ENCODE results near the gene PRKAB1.

Gene PRKAB1

GRCh38 chr12:119694111-119694510 lies 26.2 kb downstream of the PRKAB1 start:
- no peak overlapping the region for H4K91ac ChIP-seq (ENCODE audit: low read length)
- H3K27me3 ChIP-seq (ENCODE audit: control insufficient read depth in 1 of 2, insufficient read depth in 1 of 2, low read length in 2 of 2): no peaks in the 10 kb centered on the region
- H2BK120ac ChIP-seq (ENCODE audit: low read depth, low read length): no peak overlapping the region
- H2AK5ac ChIP-seq (ENCODE audit: low read length, severe bottlenecking): no peak overlapping the region
- no peak for DNase-seq
- H4K8ac ChIP-seq (ENCODE audit: low read length): no peak overlapping the region
- no peak overlapping the region for H2AFZ ChIP-seq (ENCODE audit: low read depth, low read length)
- peak overlapping the region; percentile 25 to 32 for H3K14ac ChIP-seq (ENCODE audit: low read length in 2 of 2)
- H3K9ac ChIP-seq (ENCODE audit: low read length): no peak overlapping the region
- 92% methylated on average over 6 of the region's 6 CpGs for WGBS
- H3K27ac ChIP-seq (ENCODE audit: low read length, poor library complexity, severe bottlenecking): no peak overlapping the region
- H3K9me3 ChIP-seq (ENCODE audit: control insufficient read depth, low read length): no peaks in the 10 kb centered on the region
- no peaks in the 10 kb centered on the region for H3K4me1 ChIP-seq (ENCODE audit: control insufficient read depth, insufficient read depth, low read depth, low read length)
- H2BK12ac ChIP-seq (ENCODE audit: low read length in 2 of 2): peak overlapping the region; percentile 18 to 52
- no peak overlapping the region for H3K4me3 ChIP-seq (ENCODE audit: insufficient read depth in 1 of 2, low read depth in 1 of 2, low read length in 2 of 2)
- H3K36me3 ChIP-seq (ENCODE audit: control insufficient read depth in 1 of 2, insufficient read depth in 2 of 2, low read depth in 1 of 2, low read length in 2 of 2): peaks cover 12 to 18% of the 10 kb centered on the region in 2 experiments
- peaks cover 6% of the 10 kb centered on the region for H3K79me1 ChIP-seq (replicated peaks; ENCODE audit: low read length, poor library complexity, severe bottlenecking)
- peak overlapping the region in 1 of 2 experiments; percentile 42 for H3K18ac ChIP-seq (ENCODE audit: low read depth in 1 of 2, low read length in 2 of 2)
- no peak overlapping the region for H3K4ac ChIP-seq (ENCODE audit: low read depth in 1 of 2, low read length in 2 of 2)
- H3K4me2 ChIP-seq (ENCODE audit: low read length, poor library complexity, severe bottlenecking): no peak overlapping the region
- no peak overlapping the region for H2BK5ac ChIP-seq (ENCODE audit: low read depth, low read length, poor library complexity, severe bottlenecking)
- H3K23ac ChIP-seq (ENCODE audit: low read length in 2 of 2): no peak overlapping the region
- H2BK15ac ChIP-seq (ENCODE audit: low read depth, poor library complexity, severe bottlenecking): no peak overlapping the region

- Histone ChIP-seq H3K9ac (ENCODE audit: low read length) (no peak overlapping the region), H4K91ac (ENCODE audit: low read length) (no peak overlapping the region), H3K4ac (ENCODE audit: low read depth in 1 of 2, low read length in 2 of 2) (no peak overlapping the region), H2BK12ac (ENCODE audit: low read length in 2 of 2) (no peak overlapping the region), H3K79me1 (replicated peaks; ENCODE audit: low read length, poor library complexity, severe bottlenecking) (peaks cover 6% of the 10 kb centered on the region), H3K4me2 (ENCODE audit: low read length, poor library complexity, severe bottlenecking) (no peak overlapping the region), H2BK120ac (ENCODE audit: low read depth, low read length) (no peak overlapping the region), H3K36me3 (ENCODE audit: control insufficient read depth in 1 of 2, insufficient read depth in 2 of 2, low read depth in 1 of 2, low read length in 2 of 2) (peaks cover 11 to 27% of the 10 kb centered on the region in 2 experiments), H3K9me3 (ENCODE audit: control insufficient read depth, low read length) (no peaks in the 10 kb centered on the region), H3K27me3 (ENCODE audit: control insufficient read depth in 1 of 2, insufficient read depth in 1 of 2, low read length in 2 of 2) (no peaks in the 10 kb centered on the region), H2BK15ac (ENCODE audit: low read depth, poor library complexity, severe bottlenecking) (no peak overlapping the region), H3K14ac (ENCODE audit: low read length in 2 of 2) (no peak overlapping the region), H3K27ac (ENCODE audit: low read length, poor library complexity, severe bottlenecking) (no peak overlapping the region), H3K4me3 (ENCODE audit: insufficient read depth in 1 of 2, low read depth in 1 of 2, low read length in 2 of 2) (no peak overlapping the region), H2BK5ac (ENCODE audit: low read depth, low read length, poor library complexity, severe bottlenecking) (no peak overlapping the region), H2AK5ac (ENCODE audit: low read length, severe bottlenecking) (no peak overlapping the region), H3K23ac (ENCODE audit: low read length in 2 of 2) (no peak overlapping the region), H3K18ac (ENCODE audit: low read depth in 1 of 2, low read length in 2 of 2) (no peak overlapping the region), H2AFZ (ENCODE audit: low read depth, low read length) (no peak overlapping the region), H3K4me1 (ENCODE audit: control insufficient read depth, insufficient read depth, low read depth, low read length) (no peaks in the 10 kb centered on the region), H4K8ac (ENCODE audit: low read length) (no peak overlapping the region)
- 84% methylated on average over 4 of the region's 4 CpGs for WGBS
- DNase-seq: peak; percentile 36
These were observed 27.1 kb downstream of the PRKAB1 start for GRCh38 chr12:119695034-119695433.

GRCh38 chr12:119696943-119697342 lies 29.0 kb downstream of the PRKAB1 start:
- no peak overlapping the region for H2BK120ac ChIP-seq (ENCODE audit: low read depth, low read length)
- no peaks in the 10 kb centered on the region for H3K9me3 ChIP-seq (ENCODE audit: control insufficient read depth, low read length)
- no peak overlapping the region for H3K23ac ChIP-seq (ENCODE audit: low read length in 2 of 2)
- H2AFZ ChIP-seq (ENCODE audit: low read depth, low read length): no peak overlapping the region
- 85% methylated on average over 5 of the region's 5 CpGs for WGBS
- no peak overlapping the region for H3K18ac ChIP-seq (ENCODE audit: low read depth in 1 of 2, low read length in 2 of 2)
- H4K91ac ChIP-seq (ENCODE audit: low read length): peak overlapping the region; percentile 47
- H2BK15ac ChIP-seq (ENCODE audit: low read depth, poor library complexity, severe bottlenecking): no peak overlapping the region
- no peak overlapping the region for H3K4me2 ChIP-seq (ENCODE audit: low read length, poor library complexity, severe bottlenecking)
- H3K27me3 ChIP-seq (ENCODE audit: control insufficient read depth in 1 of 2, insufficient read depth in 1 of 2, low read length in 2 of 2): no peaks in the 10 kb centered on the region
- H3K4me1 ChIP-seq (ENCODE audit: control insufficient read depth, insufficient read depth, low read depth, low read length): no peaks in the 10 kb centered on the region
- no peak overlapping the region for H3K4me3 ChIP-seq (ENCODE audit: insufficient read depth in 1 of 2, low read depth in 1 of 2, low read length in 2 of 2)
- H2BK12ac ChIP-seq (ENCODE audit: low read length in 2 of 2): no peak overlapping the region
- no peak overlapping the region for H2BK5ac ChIP-seq (ENCODE audit: low read depth, low read length, poor library complexity, severe bottlenecking)
- no peak for DNase-seq
- H3K9ac ChIP-seq (ENCODE audit: low read length): no peak overlapping the region
- H3K27ac ChIP-seq (ENCODE audit: low read length, poor library complexity, severe bottlenecking): no peak overlapping the region
- H3K14ac ChIP-seq (ENCODE audit: low read length in 2 of 2): peak overlapping the region in 1 of 2 experiments; percentile 90
- peaks cover 6% of the 10 kb centered on the region for H3K79me1 ChIP-seq (replicated peaks; ENCODE audit: low read length, poor library complexity, severe bottlenecking)
- peaks cover 14 to 36% of the 10 kb centered on the region in 2 experiments for H3K36me3 ChIP-seq (ENCODE audit: control insufficient read depth in 1 of 2, insufficient read depth in 2 of 2, low read depth in 1 of 2, low read length in 2 of 2)
- H3K4ac ChIP-seq (ENCODE audit: low read depth in 1 of 2, low read length in 2 of 2): no peak overlapping the region
- no peak overlapping the region for H2AK5ac ChIP-seq (ENCODE audit: low read length, severe bottlenecking)
- H4K8ac ChIP-seq (ENCODE audit: low read length): no peak overlapping the region

- H3K9ac ChIP-seq (ENCODE audit: low read length): no peak overlapping the region
- peaks cover 5% of the 10 kb centered on the region for H3K79me1 ChIP-seq (replicated peaks; ENCODE audit: low read length, poor library complexity, severe bottlenecking)
- no peak overlapping the region for H2BK15ac ChIP-seq (ENCODE audit: low read depth, poor library complexity, severe bottlenecking)
- H3K23ac ChIP-seq (ENCODE audit: low read length in 2 of 2): no peak overlapping the region
- H3K27me3 ChIP-seq (ENCODE audit: control insufficient read depth in 1 of 2, insufficient read depth in 1 of 2, low read length in 2 of 2): no peaks in the 10 kb centered on the region
- H2BK120ac ChIP-seq (ENCODE audit: low read depth, low read length): no peak overlapping the region
- H3K27ac ChIP-seq (ENCODE audit: low read length, poor library complexity, severe bottlenecking): no peak overlapping the region
- no peaks in the 10 kb centered on the region for H3K4me1 ChIP-seq (ENCODE audit: control insufficient read depth, insufficient read depth, low read depth, low read length)
- H4K91ac ChIP-seq (ENCODE audit: low read length): no peak overlapping the region
- no peak overlapping the region for H2AFZ ChIP-seq (ENCODE audit: low read depth, low read length)
- H2BK5ac ChIP-seq (ENCODE audit: low read depth, low read length, poor library complexity, severe bottlenecking): no peak overlapping the region
- no peak overlapping the region for H3K4me3 ChIP-seq (ENCODE audit: insufficient read depth in 1 of 2, low read depth in 1 of 2, low read length in 2 of 2)
- no peak overlapping the region for H3K14ac ChIP-seq (ENCODE audit: low read length in 2 of 2)
- no peak overlapping the region for H3K18ac ChIP-seq (ENCODE audit: low read depth in 1 of 2, low read length in 2 of 2)
- no peak overlapping the region for H3K4me2 ChIP-seq (ENCODE audit: low read length, poor library complexity, severe bottlenecking)
- H3K36me3 ChIP-seq (ENCODE audit: control insufficient read depth in 1 of 2, insufficient read depth in 2 of 2, low read depth in 1 of 2, low read length in 2 of 2): peaks cover 14 to 40% of the 10 kb centered on the region in 2 experiments
- no peak overlapping the region for H3K4ac ChIP-seq (ENCODE audit: low read depth in 1 of 2, low read length in 2 of 2)
- WGBS: 98% methylated on average over 10 of the region's 11 CpGs
- no peak overlapping the region for H2AK5ac ChIP-seq (ENCODE audit: low read length, severe bottlenecking)
- H4K8ac ChIP-seq (ENCODE audit: low read length): no peak overlapping the region
- DNase-seq: no peak
- no peak overlapping the region for H2BK12ac ChIP-seq (ENCODE audit: low read length in 2 of 2)
- H3K9me3 ChIP-seq (ENCODE audit: control insufficient read depth, low read length): no peaks in the 10 kb centered on the region
These were observed 31.3 kb downstream of the PRKAB1 start for GRCh38 chr12:119699199-119699760.
